SH-SY5Y (cell line): Measurements from ENCODE around the gene GASK1A.

Source experiments
- GATA2 ChIP-seq: IDR thresholded peaks from 2 replicates; pipeline ENCODE4 v1.6.1; 2011; ENCODE audit warnings: mild to moderate bottlenecking, low read depth, low read length
- GATA3 ChIP-seq: IDR thresholded peaks from 2 replicates; pipeline ENCODE4 v1.6.1; 2011; ENCODE audit warnings: low read depth, mild to moderate bottlenecking, low read length, moderate library complexity

GRCh38 chr3:43097400-43098080, 118.4 kb downstream of the GASK1A start:
- TF ChIP-seq GATA2 (no peak), GATA3 (no peak)
